ENCODE data around the gene OR9Q2.

The OR9Q2 gene, protein sequence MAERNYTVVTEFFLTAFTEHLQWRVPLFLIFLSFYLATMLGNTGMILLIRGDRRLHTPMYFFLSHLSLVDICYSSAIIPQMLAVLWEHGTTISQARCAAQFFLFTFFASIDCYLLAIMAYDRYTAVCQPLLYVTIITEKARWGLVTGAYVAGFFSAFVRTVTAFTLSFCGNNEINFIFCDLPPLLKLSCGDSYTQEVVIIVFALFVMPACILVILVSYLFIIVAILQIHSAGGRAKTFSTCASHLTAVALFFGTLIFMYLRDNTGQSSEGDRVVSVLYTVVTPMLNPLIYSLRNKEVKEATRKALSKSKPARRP

DNA sequence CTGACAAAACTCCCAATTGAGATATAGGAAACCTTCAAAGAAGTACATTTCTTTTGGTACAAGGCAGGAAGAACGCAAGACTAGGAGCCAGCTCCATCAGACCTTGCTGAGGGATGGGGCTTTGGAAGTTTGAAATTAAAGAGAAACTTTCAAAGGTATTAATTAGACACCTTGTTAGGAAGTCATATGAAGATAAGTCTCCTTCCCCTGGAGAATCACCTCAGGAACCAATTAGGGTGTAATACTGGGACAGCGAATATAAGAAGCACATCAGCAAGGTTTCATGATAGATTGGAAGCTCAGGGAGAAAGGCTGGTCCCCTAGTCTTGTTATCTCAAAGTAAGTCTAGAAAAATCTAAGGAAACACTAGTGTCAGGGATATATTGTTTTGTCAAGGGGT is at the start of gene OR9Q2:
Gene OR9Q2, plus strand, starts transcription at position 301 of the 400 bp plus-strand sequence. CDS start 1,421 bp downstream, outside the sequence.
- TF ChIP-seq, protein P1, sequence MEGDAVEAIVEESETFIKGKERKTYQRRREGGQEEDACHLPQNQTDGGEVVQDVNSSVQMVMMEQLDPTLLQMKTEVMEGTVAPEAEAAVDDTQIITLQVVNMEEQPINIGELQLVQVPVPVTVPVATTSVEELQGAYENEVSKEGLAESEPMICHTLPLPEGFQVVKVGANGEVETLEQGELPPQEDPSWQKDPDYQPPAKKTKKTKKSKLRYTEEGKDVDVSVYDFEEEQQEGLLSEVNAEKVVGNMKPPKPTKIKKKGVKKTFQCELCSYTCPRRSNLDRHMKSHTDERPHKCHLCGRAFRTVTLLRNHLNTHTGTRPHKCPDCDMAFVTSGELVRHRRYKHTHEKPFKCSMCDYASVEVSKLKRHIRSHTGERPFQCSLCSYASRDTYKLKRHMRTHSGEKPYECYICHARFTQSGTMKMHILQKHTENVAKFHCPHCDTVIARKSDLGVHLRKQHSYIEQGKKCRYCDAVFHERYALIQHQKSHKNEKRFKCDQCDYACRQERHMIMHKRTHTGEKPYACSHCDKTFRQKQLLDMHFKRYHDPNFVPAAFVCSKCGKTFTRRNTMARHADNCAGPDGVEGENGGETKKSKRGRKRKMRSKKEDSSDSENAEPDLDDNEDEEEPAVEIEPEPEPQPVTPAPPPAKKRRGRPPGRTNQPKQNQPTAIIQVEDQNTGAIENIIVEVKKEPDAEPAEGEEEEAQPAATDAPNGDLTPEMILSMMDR (IDR thresholded peaks at IDR 0.05; ENCODE audit: control extremely low read depth, extremely low read depth, low read depth, missing control alignments): no peak
- ChIA-PET POLR2A (no interaction called here), CTCF (no interaction called here)
- no peak for DNase-seq (ENCODE audit: extremely low spot score)

DNA sequence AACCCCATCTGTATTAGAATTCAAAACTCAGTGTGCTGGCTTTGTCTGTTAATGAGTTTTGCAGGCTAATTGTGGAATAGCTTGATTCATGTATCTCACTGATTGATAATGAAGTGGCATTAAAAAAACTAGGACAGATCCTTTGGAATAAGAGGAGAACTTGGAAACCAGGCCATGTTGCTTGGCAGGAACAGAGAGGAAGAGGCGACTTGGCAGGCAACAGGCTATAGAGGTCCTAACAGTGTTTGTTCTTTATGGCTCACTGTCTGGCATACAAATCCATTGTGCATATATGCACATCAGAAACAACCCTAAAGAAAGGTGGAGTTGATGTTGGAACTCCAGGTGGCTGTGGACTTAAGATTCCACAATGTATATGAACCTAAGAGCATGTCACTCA is 46.1 kb upstream of the OR9Q2 start:
- no peak for DNase-seq (ENCODE audit: extremely low spot score)
- TF ChIP-seq, protein P1 (IDR thresholded peaks at IDR 0.05; ENCODE audit: control extremely low read depth, extremely low read depth, low read depth, missing control alignments): no peak
- POLR2A ChIA-PET: no interaction called here
- CTCF ChIA-PET: no interaction called here

DNA sequence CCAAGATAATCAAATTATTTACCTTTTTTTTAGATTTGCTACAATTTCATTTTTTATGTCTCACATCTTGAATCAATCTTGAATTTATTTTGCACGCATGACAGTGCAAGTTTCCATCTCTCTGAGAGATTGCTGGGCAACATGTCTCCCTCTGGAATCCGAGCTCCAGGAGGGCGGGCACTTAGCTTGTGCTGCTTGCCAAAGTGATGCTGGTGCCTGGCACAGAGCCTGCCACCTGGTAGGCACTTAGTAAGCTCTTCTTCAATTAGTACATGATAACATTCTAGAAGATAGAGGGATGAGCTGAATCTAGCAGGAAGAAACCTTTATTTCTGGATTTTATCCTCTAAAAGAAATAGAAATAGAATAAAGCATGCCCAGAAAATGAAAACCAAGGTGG is 36.1 kb upstream of the OR9Q2 start:
- TF ChIP-seq, protein P1 (IDR thresholded peaks at IDR 0.05; ENCODE audit: control extremely low read depth, extremely low read depth, low read depth, missing control alignments): no peak
- no peak for DNase-seq (ENCODE audit: extremely low spot score)
- ChIA-PET CTCF (no interaction called here), POLR2A (no interaction called here)

DNA sequence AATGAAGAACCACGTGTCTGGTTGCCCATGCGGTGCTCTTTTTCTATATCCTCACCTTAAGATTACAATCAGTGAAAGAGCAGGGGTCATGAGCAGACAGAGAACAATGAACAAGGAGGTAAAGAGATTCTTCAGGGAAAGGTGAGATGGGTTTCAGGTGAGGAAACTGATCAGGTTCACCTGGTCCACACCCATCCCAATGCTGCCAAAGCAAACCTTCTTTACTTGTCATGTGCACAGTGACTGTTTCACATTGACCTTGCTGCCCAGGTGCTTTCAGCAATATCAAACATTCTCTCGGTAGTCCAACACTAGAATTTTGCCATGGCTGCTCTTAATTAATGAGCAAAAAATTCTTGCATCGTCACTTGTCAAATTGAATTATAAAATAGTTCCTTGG is 24.5 kb upstream of the OR9Q2 start:
- TF ChIP-seq, protein P1 (IDR thresholded peaks at IDR 0.05; ENCODE audit: control extremely low read depth, extremely low read depth, low read depth, missing control alignments): no peak
- ChIA-PET CTCF (no interaction called here), POLR2A (no interaction called here)
- DNase-seq (ENCODE audit: extremely low spot score): no peak

DNA sequence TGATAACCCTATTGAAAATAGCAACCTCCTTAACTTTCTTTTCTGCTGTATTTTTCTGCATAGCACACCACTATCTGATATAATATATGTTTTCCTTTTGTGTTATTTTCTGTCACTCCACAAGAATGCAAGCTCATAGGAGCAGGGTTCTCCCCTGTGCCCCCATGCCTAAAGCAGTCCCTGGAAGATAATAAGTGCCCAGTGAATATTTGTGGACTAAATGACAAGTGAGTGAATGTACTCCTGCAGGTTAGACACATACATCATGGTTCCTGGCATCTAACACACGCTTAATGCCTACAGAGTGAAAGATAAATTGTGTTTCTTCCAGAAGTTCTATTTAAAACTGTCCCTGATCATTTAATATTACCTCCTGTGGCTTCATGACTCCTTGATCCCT is 23.9 kb upstream of the OR9Q2 start:
- ChIA-PET POLR2A (no interaction called here), CTCF (no interaction called here)
- DNase-seq (ENCODE audit: extremely low spot score): no peak
- TF ChIP-seq, protein P1 (IDR thresholded peaks at IDR 0.05; ENCODE audit: control extremely low read depth, extremely low read depth, low read depth, missing control alignments): no peak

DNA sequence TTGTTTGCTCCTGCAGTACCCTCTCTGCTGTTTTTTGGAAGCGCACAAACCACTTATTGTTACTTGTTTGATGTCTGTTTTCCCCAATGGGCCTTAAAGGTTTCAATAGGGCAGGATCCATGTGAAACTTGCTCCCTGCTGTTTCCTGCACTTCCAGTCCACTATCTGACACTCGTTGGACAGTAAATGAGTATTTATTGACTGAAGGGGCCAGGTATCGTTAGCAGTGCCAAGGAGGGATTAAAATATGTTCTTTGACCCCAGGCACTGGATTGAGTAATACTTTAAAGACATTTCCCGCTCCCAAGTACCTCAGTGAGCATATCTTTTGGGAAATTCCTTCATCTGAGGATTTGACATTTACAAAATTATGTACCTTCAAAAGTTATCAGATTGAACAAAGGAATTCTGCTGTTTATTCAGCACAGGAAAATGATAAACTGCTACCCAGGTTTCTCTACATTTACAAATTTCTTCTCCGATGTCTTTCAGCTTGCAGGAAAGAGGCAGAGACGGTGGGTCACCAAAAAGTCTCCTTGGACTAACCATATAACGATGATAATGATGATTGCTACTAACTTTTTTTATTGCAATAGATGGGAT is 23.3 kb upstream of the OR9Q2 start:
- ChIA-PET POLR2A (no interaction called here), CTCF (no interaction called here)
- no peak for DNase-seq (ENCODE audit: extremely low spot score)
- TF ChIP-seq, protein P1 (IDR thresholded peaks at IDR 0.05; ENCODE audit: control extremely low read depth, extremely low read depth, low read depth, missing control alignments): no peak
